Subcutaneous adipose tissue (tissue), 4 donors: Measurements from ENCODE around the gene MED27. TPM values are rescaled to one million over a fixed set of nuclear protein-coding genes. Genes with fewer than 3 reads are reported as not detected.

Source experiments
- total RNA-seq, 4 donors: library from RNA; depleted of rRNA; stranded (reverse); fragments of >200 nt; gene quantifications; one replicate each; pipeline ENCODE4 v1.1.0, GENCODE V29; 2016
- TF ChIP-seq, protein P1 (sequence below): fragments of 450-650 bp; IDR thresholded peaks from one replicate; pipeline ENCODE4 v1.5.1; 2016; ENCODE audit warnings: low read depth, mild to moderate bottlenecking, control low read depth, antibody characterized with exemption, moderate library complexity

MED27 gene
- total RNA-seq, 4 donors from 2014 or later = 7.3 to 13.4 (median 9.9) TPM

GRCh38 chr9:132049900-132050299 lies 29.8 kb downstream of the MED27 start:
- TF ChIP-seq, protein P1, sequence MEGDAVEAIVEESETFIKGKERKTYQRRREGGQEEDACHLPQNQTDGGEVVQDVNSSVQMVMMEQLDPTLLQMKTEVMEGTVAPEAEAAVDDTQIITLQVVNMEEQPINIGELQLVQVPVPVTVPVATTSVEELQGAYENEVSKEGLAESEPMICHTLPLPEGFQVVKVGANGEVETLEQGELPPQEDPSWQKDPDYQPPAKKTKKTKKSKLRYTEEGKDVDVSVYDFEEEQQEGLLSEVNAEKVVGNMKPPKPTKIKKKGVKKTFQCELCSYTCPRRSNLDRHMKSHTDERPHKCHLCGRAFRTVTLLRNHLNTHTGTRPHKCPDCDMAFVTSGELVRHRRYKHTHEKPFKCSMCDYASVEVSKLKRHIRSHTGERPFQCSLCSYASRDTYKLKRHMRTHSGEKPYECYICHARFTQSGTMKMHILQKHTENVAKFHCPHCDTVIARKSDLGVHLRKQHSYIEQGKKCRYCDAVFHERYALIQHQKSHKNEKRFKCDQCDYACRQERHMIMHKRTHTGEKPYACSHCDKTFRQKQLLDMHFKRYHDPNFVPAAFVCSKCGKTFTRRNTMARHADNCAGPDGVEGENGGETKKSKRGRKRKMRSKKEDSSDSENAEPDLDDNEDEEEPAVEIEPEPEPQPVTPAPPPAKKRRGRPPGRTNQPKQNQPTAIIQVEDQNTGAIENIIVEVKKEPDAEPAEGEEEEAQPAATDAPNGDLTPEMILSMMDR = no peak

GRCh38 chr9:132049323-132049882 lies 30.3 kb downstream of the MED27 start:
- TF ChIP-seq, protein P1 = no peak

- TF ChIP-seq, protein P1 = no peak
Observed at GRCh38 chr9:132048201-132048600, 31.5 kb downstream of the MED27 start.

DNA sequence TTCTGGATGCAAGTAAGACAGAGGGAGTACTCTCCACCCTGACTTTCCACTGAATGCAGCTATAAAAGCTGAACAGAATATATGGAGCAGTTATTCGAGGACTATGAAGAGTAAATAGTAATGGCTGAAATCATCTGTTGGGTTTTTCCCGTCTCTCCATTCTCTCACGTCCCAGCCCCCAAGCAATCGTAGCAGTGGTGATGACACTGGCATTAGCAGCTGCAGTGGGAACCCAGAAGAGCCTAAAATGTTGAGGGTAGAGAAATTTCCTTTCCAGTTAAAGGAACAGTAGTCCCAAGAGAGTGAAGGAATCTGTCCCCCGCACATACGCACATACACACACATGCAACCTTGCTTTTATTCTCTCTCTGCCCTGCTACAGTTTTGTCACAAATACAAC lies 33.2 kb downstream of the MED27 start:
- TF ChIP-seq, protein P1 = no peak

DNA sequence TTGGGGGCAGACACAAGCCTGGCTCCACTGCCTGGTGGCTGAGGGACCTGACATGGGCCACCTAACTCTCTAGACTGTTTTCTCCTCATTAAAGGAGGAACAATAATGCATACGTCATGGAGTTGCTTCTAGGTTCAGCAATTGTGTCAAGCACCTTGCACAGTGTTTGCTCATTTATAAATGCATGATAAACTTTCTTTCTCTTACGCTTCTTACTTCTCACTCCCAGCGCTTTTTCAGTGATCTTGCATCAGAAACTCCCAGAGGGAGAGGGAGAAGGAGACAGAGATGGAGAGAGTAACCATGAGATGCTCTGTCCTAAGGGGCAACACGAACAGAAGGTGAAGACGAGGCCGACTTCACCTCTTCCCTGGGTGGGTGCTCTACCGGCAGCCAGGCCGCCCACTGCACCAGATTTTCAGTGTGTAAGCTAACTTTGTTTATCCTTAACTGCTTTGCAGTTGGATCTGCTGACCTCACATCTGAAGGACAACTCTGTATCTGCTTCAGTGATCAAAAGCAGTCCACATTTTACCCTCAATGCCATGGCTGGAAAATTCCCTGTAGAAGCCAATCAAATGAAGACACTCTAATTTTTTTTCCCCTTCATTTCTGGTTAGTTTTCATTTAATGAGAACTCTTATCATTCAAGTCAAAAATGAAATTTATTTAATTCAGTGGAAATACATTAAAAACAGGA lies 35.3 kb downstream of the MED27 start:
- TF ChIP-seq, protein P1 = no peak

- TF ChIP-seq, protein P1 = no peak
Observed at GRCh38 chr9:132043708-132044107, 36.0 kb downstream of the MED27 start.

DNA sequence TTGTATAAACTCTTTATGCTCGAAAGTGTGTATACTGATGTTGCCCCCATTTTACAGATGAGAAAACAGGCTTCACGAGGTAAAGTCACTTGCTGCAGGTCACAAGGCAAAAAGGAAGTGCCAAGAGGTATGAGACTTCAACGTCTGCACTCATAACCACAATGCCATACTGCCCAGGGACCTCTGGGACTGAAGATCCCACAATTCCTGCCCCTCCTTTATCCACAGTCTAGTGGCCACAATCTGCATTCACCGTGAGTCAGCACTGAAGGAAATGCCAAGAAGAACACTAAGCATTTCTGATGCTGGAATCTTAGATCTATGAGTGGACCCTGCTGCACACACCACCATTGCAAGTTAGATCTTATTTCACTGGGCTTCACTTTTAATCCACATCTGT lies 37.3 kb downstream of the MED27 start:
- TF ChIP-seq, protein P1 = no peak
